H1 (cell line): Measurements from ENCODE around the gene PDE1C. TPM values are rescaled to one million over a fixed set of nuclear protein-coding genes. Genes with fewer than 3 reads are reported as not detected.

Experiments
- CTCF ChIA-PET: fragments of 300-600 bp; sonication (Branson Sonifier 250); formaldehyde crosslinking; loops from one replicate; lab custom pipeline; 2021; ENCODE audit not compliant: partially characterized antibody; lab: Charles Lee
- POLR2A ChIA-PET: fragments of 300-600 bp; sonication (Branson Sonifier 250); formaldehyde crosslinking; loops from one replicate; lab custom pipeline; 2021; ENCODE audit warnings: inconsistent platforms; ENCODE audit not compliant: partially characterized antibody; lab: Charles Lee
- DNase-seq, 2 experiments: peaks; one replicate each; pipeline versions ENCODE4 v3.0.0 to v3.0.0-alpha.2; 2010 to 2022; ENCODE audit warnings: low spot score in 2 of 2, low read depth in 1 of 2, mixed read lengths in 1 of 2
- FAIRE-seq: peaks from 2 replicates; lab custom pipeline; 2011; peaks lifted over from hg19 to GRCh38; lab: Jason Lieb, UNC
- H2AFZ ChIP-seq: 2 replicates; pipeline ENCODE4 v1.8.1; 2012; ENCODE audit warnings: low read length, inconsistent platforms
- H2AK5ac ChIP-seq: 2 replicates; pipeline ENCODE4 v1.6.1; 2013; ENCODE audit warnings: low read depth, low read length
- H2BK120ac ChIP-seq: replicated peaks from 2 replicates; pipeline ENCODE3; 2013; ENCODE audit warnings: low read depth, low read length, inconsistent platforms
- H2BK12ac ChIP-seq: 2 replicates; pipeline ENCODE4 v1.6.1; 2013; ENCODE audit warnings: low read depth, low read length
- H2BK15ac ChIP-seq: 2 replicates; pipeline ENCODE4 v1.6.1; 2013; ENCODE audit warnings: low read length
- H2BK20ac ChIP-seq: 2 replicates; pipeline ENCODE4 v1.6.1; 2013; ENCODE audit warnings: low read length
- H2BK5ac ChIP-seq: 2 replicates; pipeline ENCODE4 v1.6.1; 2013; ENCODE audit warnings: low read depth, low read length
- H3K14ac ChIP-seq: 2 replicates; pipeline ENCODE4 v1.6.1; 2013; ENCODE audit warnings: inconsistent platforms; ENCODE audit not compliant: insufficient read length
- H3K18ac ChIP-seq: 2 replicates; pipeline ENCODE4 v1.6.1; 2013; ENCODE audit warnings: low read length; ENCODE audit errors: extremely low read depth
- H3K23ac ChIP-seq: 2 replicates; pipeline ENCODE4 v1.6.1; 2013; ENCODE audit warnings: inconsistent platforms; ENCODE audit not compliant: insufficient read length
- H3K23me2 ChIP-seq: 2 replicates; pipeline ENCODE4 v1.6.1; 2013; ENCODE audit warnings: low read depth, low read length
- H3K27ac ChIP-seq: 2 replicates; pipeline ENCODE4 v1.6.1; 2011; ENCODE audit warnings: low read depth, low read length, inconsistent platforms
- H3K27me3 ChIP-seq, 4 experiments: replicated peaks in 1 of 4; 1 replicate in 1 of 4; 2 replicates in 3 of 4; pipeline versions ENCODE4 v1.6.1 to v1.8.1; 2011 to 2013; ENCODE audit warnings: low read length in 3 of 4, mild to moderate bottlenecking in 3 of 4, inconsistent platforms in 2 of 4, mixed read lengths in 2 of 4, moderate library complexity in 1 of 4; ENCODE audit not compliant: control insufficient read depth in 3 of 4, insufficient read depth in 3 of 4; ENCODE audit errors: extremely low read depth in 1 of 4
- H3K36me3 ChIP-seq, 4 experiments: 2 replicates each; pipeline versions ENCODE4 v1.6.1 to v1.8.1; 2011 to 2013; ENCODE audit warnings: mild to moderate bottlenecking in 4 of 4, low read length in 3 of 4, moderate library complexity in 2 of 4, control low read depth in 1 of 4, inconsistent platforms in 1 of 4; ENCODE audit not compliant: insufficient read depth in 4 of 4, control insufficient read depth in 2 of 4
- H3K4ac ChIP-seq: replicated peaks from 2 replicates; pipeline ENCODE3; 2013; ENCODE audit warnings: low read length, low read depth, mixed read lengths, inconsistent platforms; ENCODE audit not compliant: insufficient read length
- H3K4me1 ChIP-seq, 4 experiments: replicated peaks in 1 of 4; 1 replicate in 1 of 4; 2 replicates in 3 of 4; pipeline versions ENCODE4 v1.6.1 to v1.8.1; 2011 to 2013; ENCODE audit warnings: low read length in 3 of 4, inconsistent platforms in 2 of 4, mixed read lengths in 1 of 4; ENCODE audit not compliant: insufficient read depth in 4 of 4, control insufficient read depth in 3 of 4
- H3K4me2 ChIP-seq, 2 experiments: 2 replicates each; pipeline versions ENCODE4 v1.6.1 to v1.8.1; 2011 to 2013; ENCODE audit warnings: low read depth in 2 of 2, low read length in 2 of 2, control low read depth in 1 of 2, inconsistent platforms in 1 of 2, mild to moderate bottlenecking in 1 of 2; ENCODE audit not compliant: insufficient read depth in 1 of 2
- H3K4me3 ChIP-seq, 4 experiments: fragments of 200-600, 300-600 bp in 1 of 4; sonication (generic), shearing (Covaris generic), sonication (Bioruptor Twin) in 1 of 4; 2 replicates each; pipeline versions ENCODE4 v1.5.1 to v1.8.1; 2011 to 2016; ENCODE audit warnings: low read length in 4 of 4, low read depth in 3 of 4, control low read depth in 2 of 4, inconsistent platforms in 2 of 4, mild to moderate bottlenecking in 2 of 4, mixed read lengths in 1 of 4, moderate library complexity in 1 of 4; ENCODE audit not compliant: insufficient read depth in 2 of 4; ENCODE audit errors: extremely low read depth in 1 of 4
- H3K56ac ChIP-seq: replicated peaks from 2 replicates; pipeline ENCODE3; 2013; ENCODE audit warnings: low read depth, mild to moderate bottlenecking, mixed read lengths, low read length, inconsistent platforms; ENCODE audit not compliant: insufficient read length
- H3K79me1 ChIP-seq: 2 replicates; pipeline ENCODE4 v1.6.1; 2013; ENCODE audit warnings: low read depth, low read length, control low read depth
- H3K79me2 ChIP-seq, 2 experiments: 2 replicates each; pipeline versions ENCODE4 v1.6.1 to v1.8.1; 2012 to 2013; ENCODE audit warnings: low read length in 2 of 2, mild to moderate bottlenecking in 2 of 2, inconsistent platforms in 1 of 2; ENCODE audit not compliant: insufficient read depth in 2 of 2, control insufficient read depth in 1 of 2
- H3K9ac ChIP-seq, 4 experiments: replicated peaks in 1 of 4; 1 replicate in 1 of 4; 2 replicates in 3 of 4; pipeline versions ENCODE4 v1.6.1 to v1.8.1; 2011 to 2013; ENCODE audit warnings: low read depth in 3 of 4, low read length in 3 of 4, control low read depth in 2 of 4, mild to moderate bottlenecking in 2 of 4, moderate library complexity in 2 of 4, inconsistent platforms in 1 of 4; ENCODE audit errors: extremely low read depth in 1 of 4
- H3K9me3 ChIP-seq, 2 experiments: 2 replicates each; pipeline versions ENCODE4 v1.6.1 to v1.8.1; 2012 to 2013; ENCODE audit warnings: mild to moderate bottlenecking in 2 of 2, moderate library complexity in 2 of 2, control low read depth in 1 of 2, inconsistent platforms in 1 of 2, low read depth in 1 of 2, low read length in 1 of 2, mixed read lengths in 1 of 2; ENCODE audit not compliant: insufficient read depth in 2 of 2
- H4K20me1 ChIP-seq, 2 experiments: replicated peaks in 1 of 2; 2 replicates each; pipeline versions ENCODE3 to v1.8.1; 2011 to 2013; ENCODE audit warnings: inconsistent platforms in 2 of 2, low read length in 2 of 2, mild to moderate bottlenecking in 1 of 2; ENCODE audit not compliant: insufficient read depth in 2 of 2, control insufficient read depth in 1 of 2
- H4K5ac ChIP-seq: 2 replicates; pipeline ENCODE4 v1.6.1; 2013; ENCODE audit warnings: low read length, low read depth, mixed read lengths, inconsistent platforms; ENCODE audit not compliant: insufficient read length
- H4K8ac ChIP-seq: 2 replicates; pipeline ENCODE4 v1.8.0; 2013; ENCODE audit warnings: mild to moderate bottlenecking, moderate library complexity, low read length, inconsistent platforms; ENCODE audit not compliant: insufficient read depth; ENCODE audit errors: extremely low read depth
- H4K91ac ChIP-seq: replicated peaks from 2 replicates; pipeline ENCODE3; 2013; ENCODE audit warnings: low read length, mixed read lengths, inconsistent platforms; ENCODE audit not compliant: insufficient read length
- CREB1 ChIP-seq: IDR thresholded peaks from 2 replicates; pipeline ENCODE4 v1.6.1; 2012; ENCODE audit warnings: inconsistent platforms
- KDM5A ChIP-seq: fragments of 200-600 bp; IDR thresholded peaks from 2 replicates; pipeline ENCODE4 v1.7.1; 2012; ENCODE audit warnings: mild to moderate bottlenecking, low read length, inconsistent platforms, mixed read lengths
- RBBP5 ChIP-seq: IDR thresholded peaks from 2 replicates; pipeline ENCODE4 v1.7.1; 2012; ENCODE audit warnings: low read depth, mild to moderate bottlenecking, inconsistent platforms, low read length, moderate library complexity, borderline replicate concordance
- SAP30 ChIP-seq: fragments of 300-600 bp; sonication (generic); IDR thresholded peaks from 2 replicates; pipeline ENCODE4 v1.7.1; 2012; ENCODE audit warnings: low read length, moderate library complexity, mild to moderate bottlenecking, inconsistent platforms; ENCODE audit not compliant: insufficient read depth, insufficient replicate concordance
- SP1 ChIP-seq: IDR thresholded peaks from 2 replicates; pipeline ENCODE4 v1.6.1; 2011; ENCODE audit warnings: low read depth, low read length
- SP2 ChIP-seq: IDR thresholded peaks from 2 replicates; pipeline ENCODE4 v1.6.1; 2012; ENCODE audit warnings: mild to moderate bottlenecking, low read length, inconsistent platforms
- TAF7 ChIP-seq: optimal IDR thresholded peaks from 2 replicates; pipeline ENCODE3; 2011; ENCODE audit warnings: low read depth, mild to moderate bottlenecking, inconsistent platforms, low read length, moderate library complexity, borderline replicate concordance
- YY1 ChIP-seq: IDR thresholded peaks from 2 replicates; pipeline ENCODE4 v1.6.1; 2011; ENCODE audit warnings: low read depth, mild to moderate bottlenecking, low read length
- WGBS, 2 experiments: shearing (Covaris generic) in 1 of 2; methylation state at CpG; one replicate each; pipeline versions ENCODE4 v1.1.6 to v1.1.7; 2013 to 2015; ENCODE audit warnings: low lambda C conversion rate in 2 of 2, mixed read lengths in 2 of 2, inconsistent platforms in 1 of 2, low coverage in 1 of 2, missing lambda C conversion rate in 1 of 2; ENCODE audit not compliant: insufficient replicate concordance in 2 of 2, insufficient coverage in 1 of 2, insufficient read length in 1 of 2; ENCODE audit errors: extremely low coverage in 1 of 2, missing lambda C conversion rate in 1 of 2; 5-methylcytosine and 5-hydroxymethylcytosine counted together
- polyA plus RNA-seq, 7 experiments: library from polyadenylated mRNA; depleted of rRNA in 3 of 7; stranded (reverse) in 5 of 7; unstranded in 2 of 7; fragments of >200 nt in 5 of 7; fragments of 200-250 nt in 2 of 7; gene quantifications; 1 replicate in 5 of 7; 2 replicates in 1 of 7; 4 replicates in 1 of 7; pipeline versions ENCODE4 v1.2.1 to v1.2.3, GENCODE V29; 2011 to 2013; ENCODE audit warnings: missing spikeins in 2 of 7, mixed read lengths in 2 of 7
- total RNA-seq: library from RNA; stranded (reverse); fragmentation: NEBNext Ultra II Directional; extraction: Animal tissue kit (Norgen Biotek cat#: 25700); gene quantifications from 2 replicates; pipeline ENCODE4 v1.2.1, GENCODE V29; 2021

The PDE1C gene
- total and polyA plus RNA-seq, 2 of the 8 experiments (the other 6 are each of a cell fraction or from before 2014, with no cell fraction given): 0.11 to 1.1 TPM

- WGBS, 2 experiments: 78% methylated on average over 1 of the region's 1 CpG; no CpG with 5 or more reads in 1 of the 2 experiments
- CTCF ChIA-PET: interaction anchor here (0.7 to 1.6 kb wide), 2 partner anchors 23 to 307 kb away, joined by 3 read pairs; no protein-coding TSS in a partner anchor
- FAIRE-seq: no peak
- TF ChIP-seq YY1 (no peak), SAP30 (no peak), TAF7 (no peak), KDM5A (no peak), RBBP5 (no peak), SP2 (no peak), CREB1 (no peak), SP1 (no peak)
These were observed 214.7 kb downstream of the PDE1C start for GRCh38 chr7:31855530-31855929.

More at GRCh38 chr7:31855530-31855929, 214.7 kb downstream of the PDE1C start:
- H4K8ac ChIP-seq: no peak overlapping the region
- H3K4me2 ChIP-seq: no peak overlapping the region
- POLR2A ChIA-PET: no interaction called here
- H3K79me2 ChIP-seq: no peaks in the 10 kb centered on the region
- no peak overlapping the region for H3K4ac ChIP-seq
- no peak overlapping the region for H4K5ac ChIP-seq
- no peaks in the 10 kb centered on the region for H3K4me1 ChIP-seq
- H3K23me2 ChIP-seq: no peaks in the 10 kb centered on the region; the same call in 1 of the 2 replicates
- no peak overlapping the region for H3K23ac ChIP-seq
- no peak overlapping the region for H2AFZ ChIP-seq
- no peak for DNase-seq
- H3K36me3 ChIP-seq: no peaks in the 10 kb centered on the region
- no peak overlapping the region for H2AK5ac ChIP-seq
- no peaks in the 10 kb centered on the region for H3K79me1 ChIP-seq
- H3K27me3 ChIP-seq: peaks cover 8 to 27% (median 18%) of the 10 kb centered on the region in 4 experiments
- no peaks in the 10 kb centered on the region for H3K9me3 ChIP-seq
- H3K27ac ChIP-seq: no peak overlapping the region
- no peak overlapping the region for H3K18ac ChIP-seq
- H3K4me3 ChIP-seq: no peak overlapping the region
- H4K91ac ChIP-seq: no peak overlapping the region
- no peak overlapping the region for H2BK5ac ChIP-seq
- H4K20me1 ChIP-seq: no peaks in the 10 kb centered on the region
- H3K14ac ChIP-seq: no peak overlapping the region
- no peak overlapping the region for H3K56ac ChIP-seq
- no peak overlapping the region for H2BK20ac ChIP-seq
- H3K9ac ChIP-seq: no peak overlapping the region
- H2BK120ac ChIP-seq: no peak overlapping the region
- no peak overlapping the region for H2BK15ac ChIP-seq
- H2BK12ac ChIP-seq: no peak overlapping the region
